ENCODE measurements around the gene STAMBPL1. TPM values are rescaled to one million over a fixed set of nuclear protein-coding genes. Genes with fewer than 3 reads are reported as not detected.
A peak's percentile ranks its signal among the peaks of the same experiment; 100 is the strongest.

STAMBPL1 gene
- total RNA-seq, 4 donors from 2014 or later = 13.3 to 35.8 (median 14.2) TPM

DNA sequence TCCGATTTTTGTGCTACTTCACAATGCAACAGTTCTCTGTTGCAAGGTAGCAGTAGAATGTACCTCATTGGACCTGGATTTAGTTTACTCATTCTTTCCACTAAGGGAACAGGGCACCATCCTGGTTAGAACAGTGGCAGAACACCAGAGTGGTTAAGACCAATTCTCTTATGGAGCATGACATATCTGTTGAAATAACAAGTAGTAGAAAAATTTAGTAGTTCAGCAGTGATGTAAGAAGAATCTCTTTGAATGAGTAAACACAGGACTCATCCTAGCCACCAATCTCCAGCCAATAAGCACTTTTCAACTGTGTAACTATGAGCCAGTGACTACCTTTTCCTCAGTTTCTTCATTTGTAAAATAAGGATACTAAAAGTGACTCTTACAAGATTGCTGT lies 30.8 kb upstream of the STAMBPL1 start:
- no peak for DNase-seq (ENCODE audit: low spot score in 2 of 2)
- Histone ChIP-seq H3K36me3 (no peaks in the 10 kb centered on the region), H3K27me3 (no peaks in the 10 kb centered on the region), H3K27ac (peak overlapping the region; percentile 71), H3K4me3 (no peak overlapping the region), H3K9me3 (no peaks in the 10 kb centered on the region), H3K4me1 (peaks cover 44% of the 10 kb centered on the region)
- no peak for TF ChIP-seq POLR2A (IDR thresholded peaks at IDR 0.05)
- no peak for TF ChIP-seq POLR2AphosphoS5 (IDR thresholded peaks at IDR 0.05)
- TF ChIP-seq EP300 (IDR thresholded peaks at IDR 0.05) = no peak
- TF ChIP-seq, protein P1, sequence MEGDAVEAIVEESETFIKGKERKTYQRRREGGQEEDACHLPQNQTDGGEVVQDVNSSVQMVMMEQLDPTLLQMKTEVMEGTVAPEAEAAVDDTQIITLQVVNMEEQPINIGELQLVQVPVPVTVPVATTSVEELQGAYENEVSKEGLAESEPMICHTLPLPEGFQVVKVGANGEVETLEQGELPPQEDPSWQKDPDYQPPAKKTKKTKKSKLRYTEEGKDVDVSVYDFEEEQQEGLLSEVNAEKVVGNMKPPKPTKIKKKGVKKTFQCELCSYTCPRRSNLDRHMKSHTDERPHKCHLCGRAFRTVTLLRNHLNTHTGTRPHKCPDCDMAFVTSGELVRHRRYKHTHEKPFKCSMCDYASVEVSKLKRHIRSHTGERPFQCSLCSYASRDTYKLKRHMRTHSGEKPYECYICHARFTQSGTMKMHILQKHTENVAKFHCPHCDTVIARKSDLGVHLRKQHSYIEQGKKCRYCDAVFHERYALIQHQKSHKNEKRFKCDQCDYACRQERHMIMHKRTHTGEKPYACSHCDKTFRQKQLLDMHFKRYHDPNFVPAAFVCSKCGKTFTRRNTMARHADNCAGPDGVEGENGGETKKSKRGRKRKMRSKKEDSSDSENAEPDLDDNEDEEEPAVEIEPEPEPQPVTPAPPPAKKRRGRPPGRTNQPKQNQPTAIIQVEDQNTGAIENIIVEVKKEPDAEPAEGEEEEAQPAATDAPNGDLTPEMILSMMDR (IDR thresholded peaks at IDR 0.05) = no peak
- 90% methylated on average over 1 of the region's 1 CpG for WGBS

DNA sequence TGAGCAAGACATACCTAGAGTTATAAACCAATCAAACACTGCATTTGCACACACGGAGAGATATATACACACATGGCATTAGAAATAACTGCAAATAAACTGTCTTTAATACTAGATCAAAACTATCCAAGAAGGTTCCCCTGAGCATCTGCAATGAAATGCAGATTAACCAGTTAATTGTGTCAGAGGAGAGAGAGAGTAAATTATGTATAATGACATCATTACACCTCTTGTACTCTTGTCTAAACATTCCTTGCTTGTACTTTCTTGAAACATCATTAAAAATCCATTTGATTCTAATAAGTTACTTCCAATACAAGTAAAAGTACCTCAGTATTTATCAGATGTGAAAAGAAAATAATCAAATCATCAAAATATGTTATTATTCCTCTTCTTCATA lies 29.3 kb upstream of the STAMBPL1 start:
- DNase-seq (ENCODE audit: low spot score in 2 of 2) = no peak
- 63% methylated on average over 1 of the region's 1 CpG for WGBS
- H3K27me3 ChIP-seq = no peaks in the 10 kb centered on the region
- no peaks in the 10 kb centered on the region for H3K9me3 ChIP-seq
- H3K4me1 ChIP-seq = peaks cover 49% of the 10 kb centered on the region
- no peak for TF ChIP-seq POLR2A (IDR thresholded peaks at IDR 0.05)
- TF ChIP-seq EP300 (IDR thresholded peaks at IDR 0.05) = no peak
- no peak for TF ChIP-seq POLR2AphosphoS5 (IDR thresholded peaks at IDR 0.05)
- TF ChIP-seq, protein P1 (IDR thresholded peaks at IDR 0.05) = no peak
- peak overlapping the region; percentile 29 for H3K4me3 ChIP-seq
- peak overlapping the region; percentile 71 for H3K27ac ChIP-seq
- no peaks in the 10 kb centered on the region for H3K36me3 ChIP-seq

DNA sequence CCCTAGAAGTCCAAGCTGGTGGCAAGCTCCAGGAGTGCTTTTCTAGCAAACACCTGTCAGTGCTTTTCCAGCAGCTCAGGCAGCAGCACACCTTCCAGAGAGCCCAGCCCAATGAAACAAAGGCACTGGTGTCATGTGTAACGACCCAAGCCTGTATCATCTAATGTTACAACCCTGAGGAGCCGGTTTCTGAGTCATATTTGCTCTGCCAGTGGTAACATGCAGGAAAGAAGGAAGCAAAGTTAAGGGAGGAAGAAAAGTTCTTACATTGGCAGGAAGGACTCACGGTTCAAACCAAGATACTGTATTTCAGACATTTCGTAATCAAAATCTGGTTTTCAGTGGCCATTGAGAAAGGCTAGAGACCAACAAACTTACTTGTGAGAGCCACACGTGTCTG lies 28.3 kb upstream of the STAMBPL1 start, which contains the start of gene ANKRD22:
Gene ANKRD22 (minus strand): TSS at position 139 of the 400 bp plus-strand sequence. CDS start 237 bp downstream, outside the sequence.
- peak in 1 of 2 donors; percentile 64 for DNase-seq (ENCODE audit: low spot score in 2 of 2)
- H3K27ac ChIP-seq = peak within 1 kb of the TSS; percentile 71
- 37% methylated on average over 5 of the region's 5 CpGs for WGBS
- H3K4me1 ChIP-seq = peaks cover 49% of the 10 kb centered on the region
- no peaks in the 10 kb centered on the region for H3K9me3 ChIP-seq
- TF ChIP-seq, protein P1 (IDR thresholded peaks at IDR 0.05) = no peak
- peak in 1 of 3 donors; percentile 69 for TF ChIP-seq POLR2AphosphoS5 (IDR thresholded peaks at IDR 0.05)
- TF ChIP-seq EP300 (IDR thresholded peaks at IDR 0.05) = no peak
- TF ChIP-seq POLR2A (IDR thresholded peaks at IDR 0.05) = no peak
- peak within 1 kb of the TSS; percentile 29 for H3K4me3 ChIP-seq
- no peaks in the 10 kb centered on the region for H3K27me3 ChIP-seq
- H3K36me3 ChIP-seq = no peaks in the 10 kb centered on the region

DNA sequence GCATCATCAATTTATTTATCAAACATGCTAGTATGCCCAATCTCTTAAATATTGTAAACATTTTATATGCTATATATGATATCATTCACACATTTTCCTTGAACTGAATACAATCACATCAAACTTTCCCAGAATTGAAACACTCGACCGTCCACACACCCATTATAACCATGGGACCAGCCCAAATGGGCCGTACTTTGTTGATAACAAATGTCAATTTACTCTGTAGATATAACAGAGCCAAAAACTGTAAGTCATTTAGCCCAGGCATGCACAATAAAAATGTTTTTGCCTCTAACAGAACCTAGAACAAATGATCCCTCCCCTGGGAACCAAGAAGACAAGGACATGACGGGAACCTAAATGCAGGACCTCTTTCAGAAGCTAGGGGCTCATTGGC lies 27.7 kb upstream of the STAMBPL1 start:
- H3K4me1 ChIP-seq = peaks cover 49% of the 10 kb centered on the region
- no peak for DNase-seq (ENCODE audit: low spot score in 2 of 2)

DNA sequence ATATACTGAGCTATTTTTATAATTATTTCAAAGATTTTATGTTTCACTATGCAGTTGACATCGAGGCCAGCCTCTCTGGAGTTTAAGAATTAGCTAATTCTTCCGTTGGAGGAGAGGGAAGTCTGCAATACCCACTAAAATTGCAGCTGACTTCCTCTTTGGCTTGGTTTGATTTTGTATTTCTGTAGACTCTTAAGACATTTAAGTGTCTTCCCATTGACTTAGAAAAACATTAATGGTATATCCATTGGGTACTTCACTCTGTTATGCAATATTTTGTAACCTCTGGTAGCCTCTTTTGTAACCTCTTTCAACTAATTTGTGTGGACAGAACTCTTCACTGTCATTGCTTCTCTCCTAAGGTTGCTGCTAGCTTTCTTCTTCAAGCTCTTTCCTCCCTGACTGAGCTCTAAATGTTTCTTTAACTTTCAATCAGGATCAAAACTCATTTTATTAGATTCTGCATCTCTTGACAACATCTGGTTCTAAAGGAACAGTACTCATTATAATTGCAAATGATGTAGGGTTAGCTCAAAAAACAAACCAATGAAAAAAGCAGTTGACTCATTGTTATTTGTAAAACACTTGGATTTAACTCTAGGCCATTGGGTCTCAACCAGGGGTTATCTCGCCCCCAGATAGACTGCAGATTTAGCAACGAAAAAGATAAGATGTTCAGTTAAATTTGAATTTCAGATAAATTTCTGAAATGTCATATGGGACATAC lies 26.7 kb upstream of the STAMBPL1 start:
- no peaks in the 10 kb centered on the region for H3K27me3 ChIP-seq
- peak overlapping the region; percentile 42 for H3K27ac ChIP-seq
- WGBS = 73% methylated on average over 4 of the region's 4 CpGs
- H3K4me3 ChIP-seq = no peak overlapping the region
- no peaks in the 10 kb centered on the region for H3K9me3 ChIP-seq
- H3K4me1 ChIP-seq = peaks cover 48% of the 10 kb centered on the region
- no peak for DNase-seq (ENCODE audit: low spot score in 2 of 2)
- TF ChIP-seq, protein P1 (IDR thresholded peaks at IDR 0.05) = no peak
- TF ChIP-seq POLR2AphosphoS5 (IDR thresholded peaks at IDR 0.05) = no peak
- TF ChIP-seq EP300 (IDR thresholded peaks at IDR 0.05) = no peak
- no peak for TF ChIP-seq POLR2A (IDR thresholded peaks at IDR 0.05)
- H3K36me3 ChIP-seq = no peaks in the 10 kb centered on the region

More for the DNA sequence above, 27.7 kb upstream of the STAMBPL1 start:
- peak overlapping the region; percentile 42 for H3K27ac ChIP-seq
- no peak overlapping the region for H3K4me3 ChIP-seq
- WGBS = 66% methylated on average over 4 of the region's 4 CpGs
- TF ChIP-seq POLR2A (IDR thresholded peaks at IDR 0.05) = no peak
- no peaks in the 10 kb centered on the region for H3K9me3 ChIP-seq
- no peaks in the 10 kb centered on the region for H3K27me3 ChIP-seq
- H3K36me3 ChIP-seq = no peaks in the 10 kb centered on the region
